Keratinocyte (primary cell): ENCODE results near the gene SSC4D. TPM values are rescaled to one million over a fixed set of nuclear protein-coding genes. Genes with fewer than 3 reads are reported as not detected.

Experiments
- DNase-seq: peaks from one replicate; pipeline ENCODE4 v3.0.0-alpha.2; 2011; ENCODE audit warnings: low read depth, missing footprints, low spot score
- FAIRE-seq: peaks from 2 replicates; lab custom pipeline; 2011; peaks lifted over from hg19 to GRCh38; lab: Jason Lieb, UNC
- H2AFZ ChIP-seq: 2 replicates; pipeline ENCODE4 v1.6.0; 2012; ENCODE audit warnings: low read length, control low read depth, inconsistent platforms; ENCODE audit not compliant: control insufficient read depth
- H3K27ac ChIP-seq: 2 replicates; pipeline ENCODE4 v1.5.1; 2011; ENCODE audit warnings: low read length; ENCODE audit not compliant: control insufficient read depth, insufficient read depth
- H3K27me3 ChIP-seq: 3 replicates; pipeline ENCODE4 v1.6.0; 2011; ENCODE audit warnings: low read length; ENCODE audit not compliant: control insufficient read depth, insufficient read depth; ENCODE audit errors: extremely low read depth
- H3K36me3 ChIP-seq, 2 experiments: 2 replicates in 1 of 2; 3 replicates in 1 of 2; pipeline ENCODE4 v1.5.1; 2011; ENCODE audit warnings: low read length in 2 of 2, mild to moderate bottlenecking in 1 of 2; ENCODE audit not compliant: control insufficient read depth in 2 of 2, insufficient read depth in 2 of 2; ENCODE audit errors: extremely low read depth in 1 of 2
- H3K4me1 ChIP-seq: 3 replicates; pipeline ENCODE4 v1.5.1; 2011; ENCODE audit warnings: low read length; ENCODE audit not compliant: control insufficient read depth, insufficient read depth; ENCODE audit errors: extremely low read depth
- H3K4me2 ChIP-seq: 3 replicates; pipeline ENCODE4 v1.6.0; 2011; ENCODE audit warnings: low read depth, low read length; ENCODE audit not compliant: control insufficient read depth, insufficient read depth; ENCODE audit errors: extremely low read depth
- H3K4me3 ChIP-seq, 3 experiments: fragments of 200-600 bp in 1 of 3; sonication (generic) in 1 of 3; 2 replicates in 2 of 3; 3 replicates in 1 of 3; pipeline ENCODE4 v1.5.1; 2011 to 2016; ENCODE audit warnings: low read length in 3 of 3, mild to moderate bottlenecking in 3 of 3, control low read depth in 2 of 3, inconsistent platforms in 1 of 3, low read depth in 1 of 3, mixed read lengths in 1 of 3, mixed run types in 1 of 3, moderate library complexity in 1 of 3; ENCODE audit not compliant: control insufficient read depth in 2 of 3, insufficient read depth in 2 of 3; ENCODE audit errors: extremely low read depth in 1 of 3
- H3K79me2 ChIP-seq: 2 replicates; pipeline ENCODE4 v1.6.0; 2012; ENCODE audit warnings: low read length; ENCODE audit not compliant: control insufficient read depth, insufficient read depth
- H3K9ac ChIP-seq: 3 replicates; pipeline ENCODE4 v1.6.0; 2011; ENCODE audit warnings: low read length; ENCODE audit not compliant: control insufficient read depth, insufficient read depth; ENCODE audit errors: extremely low read depth
- H3K9me1 ChIP-seq: 3 replicates; pipeline ENCODE4 v1.6.0; 2011; ENCODE audit warnings: low read length; ENCODE audit not compliant: control insufficient read depth, insufficient read depth; ENCODE audit errors: extremely low read depth
- H3K9me3 ChIP-seq: 2 replicates; pipeline ENCODE4 v1.5.1; 2012; ENCODE audit warnings: low read depth, low read length; ENCODE audit not compliant: control insufficient read depth
- H4K20me1 ChIP-seq: 3 replicates; pipeline ENCODE4 v1.6.0; 2011; ENCODE audit warnings: low read length; ENCODE audit not compliant: control insufficient read depth, insufficient read depth; ENCODE audit errors: extremely low read depth
- EZH2 ChIP-seq: IDR thresholded peaks from one replicate; pipeline ENCODE4 v1.6.1; 2012; ENCODE audit warnings: inconsistent platforms, mild to moderate bottlenecking, low read length, moderate library complexity
- dilution Hi-C: fragments of 300-500 bp; cut with MboI; formaldehyde crosslinking; loops from one replicate; pipeline ENCODE4 v1.7.0; 2020; ENCODE audit warnings: low sequenced_read_pairs; ENCODE audit not compliant: extremely low pct_ligation_motif_present
- polyA plus RNA-seq, 5 experiments: library from polyadenylated mRNA; depleted of rRNA in 3 of 5; stranded (reverse) in 3 of 5; stranded (forward) in 1 of 5; unstranded in 1 of 5; fragments of >200 nt; gene quantifications; 1 replicate in 1 of 5; 2 replicates in 3 of 5; 3 replicates in 1 of 5; pipeline versions ENCODE4 v1.2.1 to v1.2.3, GENCODE V29; 2011 to 2012; ENCODE audit warnings: missing spikeins in 2 of 5, low read depth in 1 of 5, low replicate concordance in 1 of 5
- TF ChIP-seq, protein P1 (sequence below), 3 experiments: IDR thresholded peaks in 1 of 3; conservative IDR thresholded peaks in 1 of 3; optimal IDR thresholded peaks in 1 of 3; 2 replicates in 2 of 3; 3 replicates in 1 of 3; pipeline versions ENCODE3 to v1.5.1; 2011; ENCODE audit warnings: low read length in 3 of 3, mild to moderate bottlenecking in 3 of 3, moderate library complexity in 2 of 3, control low read depth in 1 of 3, inconsistent platforms in 1 of 3; ENCODE audit not compliant: insufficient read depth in 2 of 3; ENCODE audit errors: extremely low read depth in 1 of 3

The SSC4D gene
- polyA plus RNA-seq, 1 donor (not counting 4 experiments of a cell fraction or from before 2014, with no cell fraction given): 0.98 TPM

DNA sequence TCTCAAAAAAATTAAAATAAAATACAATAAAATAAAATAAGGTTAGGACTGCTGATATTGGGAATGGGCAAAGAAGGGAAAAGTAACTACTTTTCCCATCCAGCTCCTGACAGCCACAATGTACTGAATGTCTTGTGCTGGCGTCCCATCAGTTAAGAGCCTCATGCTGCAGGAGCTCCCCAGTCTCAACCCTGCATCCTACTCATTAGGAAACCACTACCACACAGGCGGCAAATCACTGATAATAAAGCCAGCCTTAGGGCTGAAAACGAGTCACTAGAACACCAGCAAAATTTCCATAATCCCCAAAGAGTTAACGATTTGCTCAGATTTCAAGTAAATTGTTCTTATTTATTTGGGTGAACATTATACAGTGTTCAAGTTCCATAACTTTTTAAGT lies 55.0 kb downstream of the SSC4D start:
- Histone ChIP-seq H3K27ac (no peak overlapping the region), H2AFZ (no peak overlapping the region), H3K79me2 (peaks cover 93% of the 10 kb centered on the region), H3K27me3 (no peaks in the 10 kb centered on the region), H3K4me1 (peaks cover 31% of the 10 kb centered on the region), H3K9me1 (peaks cover 9% of the 10 kb centered on the region), H3K36me3 (peaks cover 14 to 39% of the 10 kb centered on the region in 2 experiments), H4K20me1 (peaks cover 66% of the 10 kb centered on the region), H3K9ac (no peak overlapping the region), H3K4me3 (no peak overlapping the region), H3K9me3 (no peaks in the 10 kb centered on the region), H3K4me2 (no peak overlapping the region)
- dilution Hi-C loops: no loop called here
- no peak for TF ChIP-seq EZH2
- TF ChIP-seq, protein P1, sequence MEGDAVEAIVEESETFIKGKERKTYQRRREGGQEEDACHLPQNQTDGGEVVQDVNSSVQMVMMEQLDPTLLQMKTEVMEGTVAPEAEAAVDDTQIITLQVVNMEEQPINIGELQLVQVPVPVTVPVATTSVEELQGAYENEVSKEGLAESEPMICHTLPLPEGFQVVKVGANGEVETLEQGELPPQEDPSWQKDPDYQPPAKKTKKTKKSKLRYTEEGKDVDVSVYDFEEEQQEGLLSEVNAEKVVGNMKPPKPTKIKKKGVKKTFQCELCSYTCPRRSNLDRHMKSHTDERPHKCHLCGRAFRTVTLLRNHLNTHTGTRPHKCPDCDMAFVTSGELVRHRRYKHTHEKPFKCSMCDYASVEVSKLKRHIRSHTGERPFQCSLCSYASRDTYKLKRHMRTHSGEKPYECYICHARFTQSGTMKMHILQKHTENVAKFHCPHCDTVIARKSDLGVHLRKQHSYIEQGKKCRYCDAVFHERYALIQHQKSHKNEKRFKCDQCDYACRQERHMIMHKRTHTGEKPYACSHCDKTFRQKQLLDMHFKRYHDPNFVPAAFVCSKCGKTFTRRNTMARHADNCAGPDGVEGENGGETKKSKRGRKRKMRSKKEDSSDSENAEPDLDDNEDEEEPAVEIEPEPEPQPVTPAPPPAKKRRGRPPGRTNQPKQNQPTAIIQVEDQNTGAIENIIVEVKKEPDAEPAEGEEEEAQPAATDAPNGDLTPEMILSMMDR (optimal IDR thresholded peaks at IDR 0.05 in 1 of 3, IDR thresholded peaks at IDR 0.05 in 1 of 3, conservative IDR thresholded peaks at IDR 0.05 in 1 of 3; ENCODE audit: extremely low read depth in 1 of 3, insufficient read depth in 2 of 3, low read length in 3 of 3): no peak
- no peak for DNase-seq
- FAIRE-seq: no peak

GRCh38 chr7:76353744-76354143 lies 55.8 kb downstream of the SSC4D start:
- H3K4me1 ChIP-seq: peaks cover 30% of the 10 kb centered on the region
- no peak for DNase-seq

More at GRCh38 chr7:76353744-76354143, 55.8 kb downstream of the SSC4D start:
- TF ChIP-seq, protein P1 (optimal IDR thresholded peaks at IDR 0.05 in 1 of 3, IDR thresholded peaks at IDR 0.05 in 1 of 3, conservative IDR thresholded peaks at IDR 0.05 in 1 of 3; ENCODE audit: extremely low read depth in 1 of 3, insufficient read depth in 2 of 3, low read length in 3 of 3): no peak
- no peak for TF ChIP-seq EZH2
- no peaks in the 10 kb centered on the region for H3K9me3 ChIP-seq
- H2AFZ ChIP-seq: no peak overlapping the region
- dilution Hi-C loops: no loop called here
- H3K9ac ChIP-seq: no peak overlapping the region
- H3K4me3 ChIP-seq: no peak overlapping the region
- peaks cover 100% of the 10 kb centered on the region for H3K79me2 ChIP-seq
- peaks cover 16 to 39% of the 10 kb centered on the region in 2 experiments for H3K36me3 ChIP-seq
- FAIRE-seq: no peak
- no peak overlapping the region for H3K27ac ChIP-seq
- H4K20me1 ChIP-seq: peaks cover 70% of the 10 kb centered on the region
- no peaks in the 10 kb centered on the region for H3K27me3 ChIP-seq
- H3K9me1 ChIP-seq: peaks cover 9% of the 10 kb centered on the region
- no peak overlapping the region for H3K4me2 ChIP-seq
